CD4-positive, alpha-beta T cell treated with Interferon alpha-2 for 1 hour (primary cell): Measurements from ENCODE around the gene FGFR2.

ENCODE experiments used
- DNase-seq, 2 donors: peaks; one replicate each; pipeline ENCODE4 v3.0.0-alpha.2; 2020 to 2022

Gene FGFR2

GRCh38 chr10:121484401-121484800, 113.8 kb downstream of the FGFR2 start:
- DNase-seq, result no peak

- DNase-seq, result no peak
These were observed 117.1 kb downstream of the FGFR2 start for GRCh38 chr10:121481180-121481579.

- DNase-seq, result no peak
These were observed 119.7 kb downstream of the FGFR2 start for GRCh38 chr10:121478556-121478955.

DNA sequence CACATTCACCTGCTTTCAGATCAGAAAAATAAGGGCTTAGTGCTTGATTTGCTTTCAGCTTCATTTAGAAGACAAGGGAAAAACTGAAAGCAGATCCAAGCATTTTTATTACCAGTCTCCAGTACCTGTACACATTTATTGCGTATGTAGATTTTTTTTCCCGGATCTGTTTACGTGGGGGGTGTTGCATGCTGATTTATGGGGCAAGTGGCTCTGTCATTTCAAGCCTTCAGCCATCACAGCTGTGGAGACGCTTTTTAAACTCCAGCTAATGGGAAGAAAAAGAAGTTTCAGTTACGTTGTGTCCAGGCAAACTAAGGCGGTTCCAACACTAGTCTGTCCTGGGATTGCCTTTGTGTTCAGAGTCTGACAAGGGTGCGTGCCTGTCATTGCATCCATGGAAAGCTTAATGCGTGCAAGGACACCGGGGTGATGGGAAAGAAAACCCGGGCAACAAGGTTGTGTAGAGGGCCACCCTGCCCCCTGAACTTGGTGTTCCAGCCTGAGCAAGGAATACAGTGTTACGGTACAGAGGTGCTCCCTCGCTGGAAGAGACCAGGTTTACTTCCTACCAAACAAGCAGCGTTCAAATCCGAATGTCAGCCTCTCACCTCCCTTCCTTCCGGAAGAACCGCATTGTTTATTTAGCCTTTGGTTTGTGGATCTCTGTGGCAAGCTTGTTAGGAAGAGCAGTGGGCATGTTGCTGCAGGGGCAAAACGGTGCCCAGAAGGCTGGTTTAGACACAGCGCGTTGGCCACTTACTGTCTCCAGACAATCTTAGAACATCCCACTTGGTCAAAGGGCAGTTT, 128.2 kb downstream of the FGFR2 start:
- no peak for DNase-seq

- DNase-seq, result no peak
These were observed 129.5 kb downstream of the FGFR2 start for GRCh38 chr10:121468726-121469125.

GRCh38 chr10:121466424-121466823, 131.8 kb downstream of the FGFR2 start:
- no peak for DNase-seq

- DNase-seq, result no peak
These were observed 133.0 kb downstream of the FGFR2 start for GRCh38 chr10:121465215-121465614.

DNA sequence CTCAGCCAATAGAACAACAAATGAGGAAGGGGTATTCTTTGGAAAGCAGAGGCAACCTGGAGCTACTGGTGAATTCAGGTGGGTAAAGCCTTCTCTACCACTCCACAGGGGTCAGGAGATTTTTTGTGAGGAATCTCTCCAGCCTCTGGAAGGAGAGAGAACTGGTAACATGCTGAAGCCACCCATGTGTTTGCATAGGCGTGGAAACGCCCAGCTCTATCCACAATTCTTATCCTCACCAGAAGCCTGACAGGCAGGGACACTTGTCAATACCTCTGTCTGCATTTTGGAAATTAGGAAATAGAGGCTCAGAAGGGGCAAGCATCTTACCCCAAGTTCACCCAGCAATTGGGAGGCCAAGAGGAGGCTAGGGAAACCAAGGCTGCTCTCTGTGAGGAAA, 133.7 kb downstream of the FGFR2 start:
- DNase-seq, result no peak

GRCh38 chr10:121462955-121463354, 135.3 kb downstream of the FGFR2 start:
- no peak for DNase-seq

DNA sequence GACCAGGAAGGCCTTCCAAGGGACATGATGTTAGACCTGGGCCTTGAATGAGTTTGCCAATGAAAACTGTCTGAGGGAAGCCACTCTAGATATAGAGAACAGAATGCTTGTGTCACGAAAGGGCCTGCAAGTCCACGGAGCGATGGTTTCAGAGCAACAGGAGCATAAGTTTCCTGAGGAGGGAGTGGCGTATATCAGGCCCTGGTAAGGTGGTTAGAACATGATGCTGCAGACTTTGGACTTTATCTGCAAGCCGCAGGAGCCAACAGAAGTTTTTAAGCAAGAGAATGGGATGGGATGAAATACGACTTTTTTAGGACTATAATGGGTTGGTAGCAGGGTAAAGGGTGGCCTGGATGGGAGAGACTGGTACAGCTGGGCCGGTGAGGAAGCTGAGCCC, 136.0 kb downstream of the FGFR2 start:
- no peak for DNase-seq

DNA sequence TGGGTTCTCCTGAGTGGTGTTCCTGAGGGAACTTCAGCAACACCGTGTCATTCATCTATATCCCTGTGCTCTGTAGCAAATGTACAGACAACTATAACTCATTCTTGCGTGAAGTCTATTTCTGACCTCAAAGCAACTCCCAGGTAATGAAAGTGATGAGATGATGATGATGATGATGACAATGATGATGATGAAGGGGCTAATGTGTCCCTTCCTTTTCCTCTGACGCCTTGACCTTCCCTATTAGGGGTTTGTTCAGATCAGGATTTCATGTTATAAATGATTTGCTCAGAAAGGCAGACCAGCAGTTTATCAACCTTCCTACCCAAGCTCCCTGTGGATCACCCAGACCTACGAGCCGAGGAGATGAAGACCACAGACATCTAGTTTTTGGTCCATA, 136.9 kb downstream of the FGFR2 start:
- DNase-seq, result no peak

DNA sequence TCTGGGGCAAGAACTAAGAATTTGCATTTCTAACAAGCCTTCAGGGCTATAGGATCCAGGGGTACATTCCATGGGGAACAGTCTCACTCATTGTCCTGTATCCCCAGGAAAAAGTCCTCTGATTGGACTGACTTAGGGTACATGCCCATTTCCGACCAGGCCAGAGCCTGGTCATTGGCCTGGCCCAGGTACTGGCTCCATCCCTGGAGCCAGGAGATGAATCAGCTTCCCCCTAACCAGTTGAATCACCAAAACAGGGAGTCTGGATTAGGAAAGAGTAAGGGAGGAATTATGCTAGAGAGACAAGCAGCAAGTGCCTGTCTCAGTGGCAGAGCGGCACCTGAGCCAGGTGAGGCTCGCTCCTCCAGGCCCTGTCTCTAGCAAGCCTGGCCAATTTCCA, 137.5 kb downstream of the FGFR2 start:
- no peak for DNase-seq

DNA sequence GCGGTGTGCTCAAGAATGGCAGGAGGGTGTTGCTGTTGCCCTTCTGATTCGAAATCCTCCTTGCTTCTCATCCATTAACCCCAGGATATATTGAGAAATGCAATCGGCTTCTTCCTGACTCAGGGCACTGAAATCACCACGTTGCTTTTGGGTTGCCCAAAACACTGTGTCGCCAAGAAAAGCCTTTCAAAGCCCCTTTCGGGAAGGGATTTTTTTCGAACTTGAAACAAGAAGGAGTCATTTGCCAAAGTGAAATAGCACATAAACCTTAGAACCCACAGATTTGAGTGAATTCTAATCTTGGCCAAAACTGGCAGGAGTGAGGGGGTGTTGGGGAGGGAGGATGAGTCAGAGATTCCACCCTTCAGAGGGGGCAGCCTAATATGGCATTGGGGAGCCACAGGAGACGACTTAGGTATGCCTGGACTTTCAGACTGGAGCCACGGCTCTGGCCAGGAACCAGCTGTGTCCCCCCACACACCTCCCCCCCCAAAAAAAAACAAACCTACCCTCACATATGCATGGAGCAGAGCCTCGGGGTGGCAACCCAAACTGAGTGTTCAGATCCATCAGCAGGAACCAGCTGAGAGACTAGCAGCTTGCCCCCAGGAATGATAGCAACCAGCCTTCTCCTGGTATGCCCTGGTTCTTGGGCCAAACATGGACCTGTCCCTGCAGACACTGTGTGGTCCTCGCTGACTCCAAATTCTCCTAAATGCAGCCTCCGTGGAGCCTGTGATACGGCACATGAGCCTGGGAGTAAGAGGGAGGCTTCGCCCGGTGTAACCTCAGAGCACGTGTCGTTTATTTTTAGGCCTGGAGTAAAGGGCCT, 138.4 kb downstream of the FGFR2 start:
- DNase-seq, result no peak

- no peak for DNase-seq
These were observed 139.0 kb downstream of the FGFR2 start for GRCh38 chr10:121459279-121459621.

DNA sequence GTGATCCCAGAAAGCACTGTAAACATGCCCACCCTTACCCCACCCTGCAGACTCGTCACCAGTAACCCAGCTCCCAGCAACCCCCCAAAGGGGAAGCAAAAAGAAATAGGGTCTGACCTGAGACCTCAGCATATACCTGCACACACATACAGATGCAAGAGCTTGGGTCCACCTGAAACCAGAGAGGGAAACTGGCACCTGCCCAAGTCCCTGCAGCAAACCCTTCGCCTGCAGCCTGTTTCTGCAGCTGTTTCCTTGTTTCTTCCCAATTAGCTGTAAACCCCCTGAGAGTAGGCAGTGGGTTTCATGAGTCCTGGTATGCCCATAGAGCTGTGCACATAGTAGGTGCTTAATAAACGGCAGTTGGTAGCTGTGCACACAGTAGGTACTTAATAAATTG, 140.5 kb downstream of the FGFR2 start:
- no peak for DNase-seq

GRCh38 chr10:121455377-121455776, 142.9 kb downstream of the FGFR2 start:
- DNase-seq, result no peak

GRCh38 chr10:121454781-121455180, 143.5 kb downstream of the FGFR2 start:
- no peak for DNase-seq

DNA sequence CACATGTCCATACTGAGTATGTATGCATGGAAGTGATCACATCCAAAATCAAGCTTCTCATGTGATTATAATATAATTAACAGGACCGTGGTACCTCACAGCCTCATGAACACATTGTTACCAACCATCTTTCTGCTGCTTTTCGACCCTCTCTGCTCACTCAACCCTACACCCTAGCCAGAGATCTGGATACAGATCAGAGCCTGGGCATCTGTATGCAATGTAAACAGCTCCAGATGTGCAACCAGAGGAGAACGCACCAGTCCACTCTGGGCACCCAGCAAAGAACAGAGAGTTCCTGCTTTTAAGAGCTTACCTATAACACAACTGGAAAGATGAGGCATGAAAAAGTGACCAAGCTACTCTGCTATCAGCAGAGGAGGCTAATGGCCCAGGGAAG, 145.1 kb downstream of the FGFR2 start:
- DNase-seq, result no peak

- DNase-seq, result no peak
These were observed 145.7 kb downstream of the FGFR2 start for GRCh38 chr10:121452581-121452980.

- DNase-seq, result no peak
These were observed 148.0 kb downstream of the FGFR2 start for GRCh38 chr10:121450247-121450646.

DNA sequence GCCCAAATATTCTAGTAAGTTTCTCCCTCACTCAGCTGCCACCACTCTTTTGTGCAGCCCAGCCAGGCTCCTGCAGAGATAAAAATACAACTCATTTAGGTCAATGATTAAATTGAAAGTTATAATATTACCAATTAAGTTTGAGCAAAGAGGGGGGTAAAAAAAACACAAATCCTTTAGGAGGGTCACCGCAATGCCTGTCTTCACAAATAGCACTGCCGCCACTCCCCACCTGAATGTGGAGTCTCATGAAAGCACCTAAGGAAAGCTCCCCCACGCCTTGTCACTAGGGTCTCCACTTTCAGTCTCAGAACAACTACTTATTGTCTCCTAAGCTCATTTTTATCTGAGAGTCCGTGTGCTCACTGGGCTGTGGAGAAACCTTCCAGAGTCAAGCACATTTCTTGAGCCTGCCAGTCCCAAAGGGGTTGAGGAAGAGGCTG, 148.7 kb downstream of the FGFR2 start:
- no peak for DNase-seq

DNA sequence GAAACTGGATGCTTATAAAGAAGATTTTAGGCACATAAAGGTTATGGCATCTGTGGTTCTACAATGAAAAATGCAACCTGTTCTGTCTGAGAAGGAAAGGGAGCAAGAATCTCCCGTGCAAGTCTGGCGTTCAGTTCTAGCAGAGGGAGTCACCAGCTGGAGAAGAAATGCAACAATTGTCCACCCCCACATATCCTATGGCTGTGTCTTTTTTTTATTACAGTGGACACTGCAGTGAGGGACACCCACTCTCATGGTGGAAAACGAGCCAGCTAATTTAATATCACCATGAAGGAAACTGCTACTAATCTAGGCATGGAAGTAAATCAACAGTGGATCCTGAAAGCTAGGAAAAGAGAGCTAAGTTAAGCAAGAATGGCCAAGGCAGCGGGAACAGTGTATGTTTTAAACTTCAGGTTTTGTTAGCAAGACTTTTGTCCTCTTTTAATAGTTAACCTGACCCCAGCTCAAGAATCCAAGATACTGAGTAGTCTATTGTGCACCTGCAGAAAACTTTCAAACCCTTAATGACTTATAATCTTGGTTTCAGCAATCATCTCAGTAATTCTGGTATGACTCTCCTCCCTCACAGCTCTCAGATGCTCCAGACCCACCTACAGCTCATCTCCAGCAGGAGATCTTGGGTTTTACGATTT, 149.3 kb downstream of the FGFR2 start:
- DNase-seq, result no peak

DNA sequence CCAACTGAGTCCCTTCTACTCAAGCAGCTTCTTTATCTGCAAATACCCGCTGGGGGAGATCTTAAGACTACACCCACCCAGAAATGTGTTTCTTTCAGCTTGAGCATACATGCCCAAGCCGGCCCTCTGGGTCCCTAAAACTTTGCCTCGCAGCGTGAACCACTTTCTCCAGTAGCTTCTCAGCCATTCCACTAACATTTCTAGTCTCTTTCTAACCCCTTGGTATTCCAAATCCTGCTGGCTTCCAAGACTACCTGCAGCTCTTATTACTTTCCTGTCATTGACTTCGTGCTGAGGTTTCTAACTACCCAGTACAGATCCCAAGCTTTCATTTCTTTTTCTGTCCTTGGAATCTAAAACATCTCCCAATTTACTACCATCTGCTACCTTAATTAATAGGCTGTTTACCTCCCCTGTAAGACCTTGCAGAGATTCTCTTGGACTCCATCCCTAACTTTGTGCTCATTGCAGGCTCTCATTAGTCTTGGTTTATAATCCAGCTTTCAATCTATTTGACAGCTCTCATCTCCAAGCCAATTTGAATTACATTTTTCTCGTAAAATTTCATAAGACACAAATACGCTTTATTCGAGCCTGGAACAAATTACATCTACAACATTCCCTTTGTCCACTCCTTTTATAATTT, 153.6 kb downstream of the FGFR2 start:
- DNase-seq, result no peak
